ENCODE measurements around the gene FADS6.
A peak's percentile ranks its signal among the peaks of the same experiment; 100 is the strongest.

DNA sequence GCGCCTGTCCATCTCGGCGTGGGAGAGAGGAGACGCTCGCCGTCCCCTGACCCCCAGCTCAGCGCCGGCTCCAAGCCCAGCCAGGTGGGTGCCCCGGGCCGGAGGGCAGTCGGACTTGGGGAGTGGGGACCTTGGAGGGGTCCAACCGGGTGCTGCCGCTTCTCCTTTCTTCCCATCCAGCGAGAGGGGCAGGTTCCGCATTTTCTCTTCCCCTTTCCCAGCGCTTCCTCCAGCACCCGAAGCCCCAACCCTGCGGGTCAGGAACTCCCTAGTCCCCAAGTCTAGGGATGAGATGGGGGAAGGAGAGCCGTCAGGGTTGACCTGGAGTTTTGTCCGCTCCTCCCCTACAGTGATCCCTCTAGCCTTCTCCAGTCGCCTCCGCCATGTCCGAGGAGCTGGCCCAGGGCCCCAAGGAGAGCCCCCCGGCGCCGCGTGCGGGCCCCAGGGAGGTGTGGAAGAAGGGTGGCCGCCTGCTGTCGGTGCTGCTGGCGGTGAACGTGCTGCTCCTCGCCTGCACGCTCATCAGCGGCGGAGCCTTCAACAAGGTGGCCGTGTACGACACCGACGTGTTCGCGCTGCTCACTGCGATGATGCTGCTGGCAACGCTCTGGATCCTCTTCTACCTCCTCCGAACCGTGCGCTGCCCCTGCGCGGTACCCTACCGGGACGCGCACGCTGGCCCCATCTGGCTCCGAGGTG is 31.0 kb upstream of the FADS6 start, which contains the start of gene OTOP2:
- TF ChIP-seq CTCF (IDR thresholded peaks at IDR 0.05; ENCODE audit: low read length), result no peak
- TF ChIP-seq EZH2 (optimal IDR thresholded peaks at IDR 0.05; ENCODE audit: low read depth, low read length), result peak; percentile 20
